ENCODE measurements around the gene ABAT. TPM values are rescaled to one million over a fixed set of nuclear protein-coding genes. Genes with fewer than 3 reads are reported as not detected.
A peak's percentile ranks its signal among the peaks of the same experiment; 100 is the strongest.

Gene ABAT
- total RNA-seq, 2 donors from 2014 or later, result 27.0 to 40.2 TPM

GRCh38 chr16:8628981-8629725 is 45.3 kb upstream of the ABAT start:
- no peak for ATAC-seq
- intact Hi-C loops (cut with DNase I), result no loop called here
- no peak for TF ChIP-seq CTCF (IDR thresholded peaks at IDR 0.05)
- TF ChIP-seq POLR2A (IDR thresholded peaks at IDR 0.05), result no peak
- DNase-seq, result no peak
- Histone ChIP-seq H3K4me1 (no peaks in the 10 kb centered on the region), H3K36me3 (replicated peaks in 1 of 2; ENCODE audit: insufficient read depth in 1 of 2, low read depth in 2 of 2) (peaks cover 0 to 23% of the 10 kb centered on the region in 2 donors), H3K27ac (no peak overlapping the region), H3K4me3 (no peak overlapping the region), H3K27me3 (no peaks in the 10 kb centered on the region), H3K9me3 (no peaks in the 10 kb centered on the region)
- WGBS, 2 donors, result 95 to 96% methylated on average over 16 of the region's 16 CpGs

DNA sequence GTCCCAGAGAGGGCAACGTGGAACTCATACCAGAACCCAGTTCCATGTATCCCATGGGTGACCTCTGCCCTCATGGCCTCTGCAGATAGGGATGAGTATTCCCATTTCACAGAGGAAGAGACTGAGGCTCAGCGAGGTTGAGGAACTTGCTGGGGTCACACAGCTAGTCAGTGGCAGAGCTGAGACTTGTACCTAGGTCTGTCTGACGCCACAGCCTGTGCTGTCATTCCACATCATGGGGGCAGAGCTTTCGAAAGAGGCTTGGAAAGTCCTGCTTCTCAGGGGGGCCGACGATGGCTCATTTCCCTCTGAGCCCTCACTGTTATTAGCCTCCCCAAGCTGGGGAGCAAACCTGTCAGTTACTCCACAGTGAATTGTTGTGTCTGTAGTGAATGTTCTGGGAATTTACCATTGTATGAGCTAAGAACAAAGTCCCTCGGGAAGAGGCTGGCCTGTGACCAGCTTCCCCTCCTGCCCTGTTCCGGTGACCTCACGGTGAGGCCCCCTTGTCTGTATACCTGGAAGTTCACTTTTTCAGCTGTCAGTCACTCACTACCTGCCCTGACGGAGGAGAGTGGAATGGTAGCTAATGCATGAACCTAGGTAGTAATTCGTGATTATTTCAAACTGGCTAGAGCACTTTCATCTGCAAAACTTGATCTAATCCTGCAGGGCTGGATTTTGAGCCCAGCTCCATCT is 44.0 kb upstream of the ABAT start:
- peaks cover 0 to 26% of the 10 kb centered on the region in 2 donors for H3K36me3 ChIP-seq (replicated peaks in 1 of 2; ENCODE audit: insufficient read depth in 1 of 2, low read depth in 2 of 2)
- no peak for TF ChIP-seq CTCF (IDR thresholded peaks at IDR 0.05)
- TF ChIP-seq POLR2A (IDR thresholded peaks at IDR 0.05), result no peak
- ATAC-seq, result no peak
- H3K4me1 ChIP-seq, result no peaks in the 10 kb centered on the region
- H3K4me3 ChIP-seq, result no peak overlapping the region
- no peak overlapping the region for H3K27ac ChIP-seq
- intact Hi-C loops (cut with DNase I), result no loop called here
- 81 to 86% methylated on average over 9 to 11 of the region's 11 CpGs for WGBS, 2 donors
- no peaks in the 10 kb centered on the region for H3K27me3 ChIP-seq
- no peak for DNase-seq
- no peaks in the 10 kb centered on the region for H3K9me3 ChIP-seq

GRCh38 chr16:8631373-8631772 is 43.0 kb upstream of the ABAT start:
- peaks cover 0 to 23% of the 10 kb centered on the region in 2 donors for H3K36me3 ChIP-seq (replicated peaks in 1 of 2; ENCODE audit: insufficient read depth in 1 of 2, low read depth in 2 of 2)

GRCh38 chr16:8631818-8632465 is 42.5 kb upstream of the ABAT start:
- Histone ChIP-seq H3K4me3 (no peak overlapping the region), H3K27me3 (no peaks in the 10 kb centered on the region), H3K36me3 (replicated peaks in 1 of 2; ENCODE audit: insufficient read depth in 1 of 2, low read depth in 2 of 2) (peaks cover 0 to 23% of the 10 kb centered on the region in 2 donors), H3K4me1 (no peaks in the 10 kb centered on the region), H3K27ac (peak overlapping the region in 1 of 4 donors; percentile 46), H3K9me3 (no peaks in the 10 kb centered on the region)
- no peak for DNase-seq
- no peak for ATAC-seq
- no peak for TF ChIP-seq POLR2A (IDR thresholded peaks at IDR 0.05)
- no peak for TF ChIP-seq CTCF (IDR thresholded peaks at IDR 0.05)
- WGBS, 2 donors, result 64 to 67% methylated on average over 12 to 15 of the region's 15 CpGs
- intact Hi-C loops (cut with DNase I), result no loop called here

More at GRCh38 chr16:8631373-8631772, 43.0 kb upstream of the ABAT start:
- no peak overlapping the region for H3K4me3 ChIP-seq
- no peak for ATAC-seq
- no peaks in the 10 kb centered on the region for H3K4me1 ChIP-seq
- WGBS, 2 donors, result 84 to 87% methylated on average over 9 of the region's 9 CpGs
- no peaks in the 10 kb centered on the region for H3K27me3 ChIP-seq
- intact Hi-C loops (cut with DNase I), result no loop called here
- DNase-seq, result no peak
- H3K9me3 ChIP-seq, result no peaks in the 10 kb centered on the region
- no peak overlapping the region for H3K27ac ChIP-seq
- TF ChIP-seq POLR2A (IDR thresholded peaks at IDR 0.05) (no peak), CTCF (IDR thresholded peaks at IDR 0.05) (no peak)
